GM12874 (cell line): Measurements from ENCODE around the gene SLC9A3.
A peak's percentile ranks its signal among the peaks of the same experiment; 100 is the strongest.

Experiments used
- TF ChIP-seq, protein P1 (sequence below): IDR thresholded peaks from 2 replicates; pipeline ENCODE4 v1.5.1; 2011; ENCODE audit warnings: low read depth, mild to moderate bottlenecking, control low read depth, low read length, moderate library complexity; ENCODE audit not compliant: insufficient read depth

SLC9A3 gene

DNA sequence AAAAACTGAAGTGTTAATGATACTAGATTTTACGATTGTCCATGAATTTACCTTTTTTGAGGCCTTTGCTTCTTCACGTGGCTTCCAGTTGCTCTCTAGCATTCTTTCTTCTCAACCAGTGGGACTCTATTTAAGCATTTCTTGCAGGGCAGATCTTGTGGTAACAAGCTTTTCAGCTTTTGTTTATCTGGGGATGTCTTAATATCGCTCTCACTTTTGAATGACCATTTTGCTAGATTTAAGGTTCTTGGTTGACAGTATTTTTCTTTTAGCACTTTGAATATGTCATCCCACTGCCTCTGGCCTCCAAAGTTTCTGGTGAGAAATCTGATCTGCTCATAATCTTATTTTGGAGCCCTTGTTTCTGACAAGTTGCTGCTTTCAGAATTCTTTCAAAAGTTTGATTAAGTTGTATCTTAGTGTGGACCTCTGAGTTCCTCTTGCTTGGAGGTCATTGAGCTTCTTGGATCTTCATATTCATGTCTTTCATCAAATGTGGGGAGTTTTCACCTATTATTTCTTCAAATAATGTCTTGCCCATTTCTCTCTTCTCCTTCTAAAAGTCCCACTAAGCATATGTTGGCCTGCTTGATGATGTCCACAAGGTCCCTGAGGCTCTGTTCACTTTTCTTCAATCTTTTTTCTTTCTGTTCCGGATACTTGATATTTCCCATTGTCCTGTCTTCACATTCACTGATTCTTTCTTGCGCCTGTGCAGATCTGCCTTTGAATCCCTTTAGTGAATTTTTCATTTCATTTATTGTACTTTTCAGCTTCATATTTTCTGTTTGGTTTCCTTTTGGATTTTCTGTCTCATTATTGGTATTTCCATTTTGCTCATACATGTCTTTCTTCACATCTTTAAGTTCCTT, 72.4 kb downstream of the SLC9A3 start:
- TF ChIP-seq, protein P1, sequence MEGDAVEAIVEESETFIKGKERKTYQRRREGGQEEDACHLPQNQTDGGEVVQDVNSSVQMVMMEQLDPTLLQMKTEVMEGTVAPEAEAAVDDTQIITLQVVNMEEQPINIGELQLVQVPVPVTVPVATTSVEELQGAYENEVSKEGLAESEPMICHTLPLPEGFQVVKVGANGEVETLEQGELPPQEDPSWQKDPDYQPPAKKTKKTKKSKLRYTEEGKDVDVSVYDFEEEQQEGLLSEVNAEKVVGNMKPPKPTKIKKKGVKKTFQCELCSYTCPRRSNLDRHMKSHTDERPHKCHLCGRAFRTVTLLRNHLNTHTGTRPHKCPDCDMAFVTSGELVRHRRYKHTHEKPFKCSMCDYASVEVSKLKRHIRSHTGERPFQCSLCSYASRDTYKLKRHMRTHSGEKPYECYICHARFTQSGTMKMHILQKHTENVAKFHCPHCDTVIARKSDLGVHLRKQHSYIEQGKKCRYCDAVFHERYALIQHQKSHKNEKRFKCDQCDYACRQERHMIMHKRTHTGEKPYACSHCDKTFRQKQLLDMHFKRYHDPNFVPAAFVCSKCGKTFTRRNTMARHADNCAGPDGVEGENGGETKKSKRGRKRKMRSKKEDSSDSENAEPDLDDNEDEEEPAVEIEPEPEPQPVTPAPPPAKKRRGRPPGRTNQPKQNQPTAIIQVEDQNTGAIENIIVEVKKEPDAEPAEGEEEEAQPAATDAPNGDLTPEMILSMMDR: no peak

GRCh38 chr5:449151-449550, 75.1 kb downstream of the SLC9A3 start:
- TF ChIP-seq, protein P1: no peak

GRCh38 chr5:448766-449090, 75.5 kb downstream of the SLC9A3 start:
- TF ChIP-seq, protein P1: no peak

GRCh38 chr5:448061-448765, 76.0 kb downstream of the SLC9A3 start:
- TF ChIP-seq, protein P1: no peak

- TF ChIP-seq, protein P1: no peak
These were observed 76.7 kb downstream of the SLC9A3 start for GRCh38 chr5:447501-447900.

DNA sequence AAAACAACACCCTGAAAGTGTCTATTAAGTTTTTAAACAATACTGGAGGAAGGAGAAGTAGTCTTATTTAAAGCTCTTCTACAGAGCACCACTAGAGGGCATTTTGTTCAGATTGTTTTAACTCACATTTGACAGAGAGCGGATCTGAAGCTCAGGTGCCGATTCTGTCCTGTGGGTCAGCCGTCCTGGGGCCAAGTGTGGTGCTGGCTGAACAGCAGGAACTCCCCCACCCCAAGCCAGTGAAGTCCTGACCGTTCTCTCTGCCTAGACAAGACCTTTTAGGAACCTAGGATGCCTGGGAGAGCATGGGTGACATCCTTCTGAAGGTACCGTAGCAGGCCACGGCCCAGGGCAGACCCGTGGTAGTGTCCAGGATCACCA, 77.4 kb downstream of the SLC9A3 start:
- TF ChIP-seq, protein P1: peak; percentile 47

DNA sequence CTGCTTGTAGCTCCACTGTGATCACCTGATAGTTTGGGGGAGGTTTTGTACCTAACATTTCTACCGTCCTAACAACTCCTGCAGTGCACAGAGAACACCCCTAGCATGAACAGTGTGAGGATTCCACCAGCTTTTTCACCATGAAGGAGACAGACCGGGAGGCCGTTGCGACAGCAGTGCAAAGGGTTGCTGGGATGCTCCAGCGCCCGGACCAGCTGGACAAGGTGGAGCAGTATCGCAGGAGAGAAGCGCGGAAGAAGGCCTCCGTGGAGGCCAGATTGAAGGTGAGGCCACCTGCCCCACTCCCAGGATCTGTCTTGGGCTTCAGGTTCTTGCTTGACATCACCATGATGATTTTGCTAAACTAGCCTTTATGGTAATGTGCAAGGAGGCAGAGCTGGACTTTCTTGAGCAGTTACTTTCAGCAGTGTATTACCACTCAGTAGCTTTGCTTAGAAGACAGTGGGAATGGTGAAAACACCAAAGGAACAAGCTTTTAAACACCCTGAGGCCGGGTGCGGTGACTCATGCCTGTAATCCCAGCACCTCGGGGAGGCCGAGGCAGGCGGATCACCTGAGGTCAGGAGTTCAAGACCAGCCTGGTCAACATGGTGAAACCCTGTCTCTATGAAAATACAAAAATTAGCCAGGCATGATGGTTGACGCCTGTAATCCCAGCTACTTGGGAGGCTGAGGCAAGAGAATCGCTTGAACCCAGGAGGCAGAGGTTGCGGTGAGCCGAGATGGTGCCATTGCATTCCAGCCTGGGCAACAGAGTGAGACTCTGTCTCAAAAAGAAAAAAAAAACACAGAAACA, 78.0 kb downstream of the SLC9A3 start:
- TF ChIP-seq, protein P1: no peak
